HG02884 (cell line): ENCODE measurements around the gene ZNF710.
"Not testable (repeated sequence)": the region's sequence is repeated elsewhere in the genome, so short reads cannot be mapped to it uniquely, and the experiment has no call there.

Source experiments
- ATAC-seq: cut with Tn5 transposase; IDR thresholded peaks from one replicate; pipeline ENCODE4 v1.9.1; 2021; ENCODE audit warnings: mild to moderate bottlenecking, moderate library complexity; ENCODE audit not compliant: unreplicated experiment

The ZNF710 gene, protein sequence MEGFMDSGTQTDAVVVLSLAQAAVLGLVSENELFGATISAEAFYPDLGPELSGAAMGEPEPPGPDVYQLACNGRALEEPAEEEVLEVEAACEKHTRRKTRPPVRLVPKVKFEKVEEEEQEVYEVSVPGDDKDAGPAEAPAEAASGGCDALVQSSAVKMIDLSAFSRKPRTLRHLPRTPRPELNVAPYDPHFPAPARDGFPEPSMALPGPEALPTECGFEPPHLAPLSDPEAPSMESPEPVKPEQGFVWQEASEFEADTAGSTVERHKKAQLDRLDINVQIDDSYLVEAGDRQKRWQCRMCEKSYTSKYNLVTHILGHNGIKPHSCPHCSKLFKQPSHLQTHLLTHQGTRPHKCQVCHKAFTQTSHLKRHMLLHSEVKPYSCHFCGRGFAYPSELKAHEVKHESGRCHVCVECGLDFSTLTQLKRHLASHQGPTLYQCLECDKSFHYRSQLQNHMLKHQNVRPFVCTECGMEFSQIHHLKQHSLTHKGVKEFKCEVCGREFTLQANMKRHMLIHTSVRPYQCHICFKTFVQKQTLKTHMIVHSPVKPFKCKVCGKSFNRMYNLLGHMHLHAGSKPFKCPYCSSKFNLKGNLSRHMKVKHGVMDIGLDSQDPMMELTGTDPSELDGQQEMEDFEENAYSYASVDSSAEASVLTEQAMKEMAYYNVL

DNA sequence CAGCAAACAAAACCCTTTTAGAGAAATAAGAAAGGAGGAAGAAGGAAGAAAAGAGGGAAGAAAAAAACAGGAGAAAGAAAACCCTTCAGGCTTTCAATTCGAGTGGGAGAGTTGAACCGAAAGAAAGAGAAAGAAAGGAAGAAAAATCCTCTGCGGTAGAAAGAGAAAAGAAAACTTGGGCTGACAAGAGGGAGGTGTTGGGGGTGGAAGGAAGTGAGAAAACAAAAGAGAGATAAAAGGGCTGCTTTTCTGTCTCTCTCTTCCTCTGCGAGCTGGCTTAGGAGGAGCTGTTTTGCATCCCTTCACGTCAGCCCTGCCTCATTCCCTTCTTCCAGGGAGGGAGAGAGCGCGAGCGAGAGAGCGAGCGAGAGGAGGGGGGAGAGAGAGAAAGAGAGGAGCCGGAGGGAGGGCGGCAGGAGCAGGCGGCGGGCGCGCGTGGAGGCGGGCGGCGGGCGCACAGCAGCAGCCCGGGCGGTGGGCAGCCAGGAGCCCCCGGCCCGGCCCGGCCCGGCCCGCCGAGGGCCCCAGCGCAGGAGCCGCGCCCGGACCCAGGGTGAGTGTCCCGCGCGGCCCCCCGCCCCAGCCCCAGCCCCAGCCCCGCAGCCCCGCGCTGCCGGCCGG lies at the start of gene ZNF710:
Gene ZNF710 (plus strand): TSS at position 263 of the 621 bp plus-strand sequence. CDS start 65,814 bp downstream, outside the sequence.
- no peak for ATAC-seq

DNA sequence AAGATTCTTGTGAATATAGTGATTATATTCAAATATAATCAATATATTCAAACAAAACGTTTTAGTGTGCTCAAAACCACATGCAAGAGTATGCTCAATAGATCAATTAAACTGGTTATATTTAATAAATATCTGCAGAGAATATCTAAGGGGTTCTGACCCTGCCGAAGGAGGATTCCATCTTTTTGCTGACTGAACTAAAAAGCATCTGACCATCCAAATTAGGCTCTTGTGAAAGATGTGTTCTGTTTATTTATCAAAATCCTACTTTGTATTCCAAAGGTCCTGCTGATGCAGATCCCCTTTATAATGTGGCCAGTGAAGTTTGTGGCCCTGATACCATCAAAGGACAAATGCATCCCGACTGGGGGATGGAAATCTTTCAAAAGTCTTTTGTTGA lies 46.6 kb upstream of the ZNF710 start:
- no peak for ATAC-seq

DNA sequence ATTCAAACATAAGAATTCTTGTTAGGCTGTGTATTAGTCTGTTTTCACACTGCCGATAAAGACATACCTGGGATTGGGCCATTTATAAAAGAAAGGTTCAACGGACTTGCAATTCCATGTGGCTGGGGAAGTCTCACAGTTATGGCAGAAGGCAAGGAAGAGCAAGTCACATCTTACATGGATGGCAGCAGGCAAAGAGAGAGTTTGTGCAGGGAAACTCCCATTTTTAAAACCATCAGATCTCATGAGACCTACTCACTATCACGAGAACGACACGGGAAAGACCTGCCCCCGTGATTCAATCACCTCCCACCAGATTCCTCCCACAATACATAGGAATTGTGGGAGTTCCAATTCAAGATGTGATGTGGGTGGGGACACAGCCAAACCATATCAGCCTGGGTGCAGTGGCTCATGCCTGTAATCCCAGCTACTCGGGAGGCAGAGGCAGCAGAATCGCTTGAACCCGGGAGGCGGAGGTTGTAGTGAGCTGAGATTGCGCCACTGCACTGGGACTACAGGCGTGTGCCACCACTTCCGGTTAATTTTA lies 45.6 kb upstream of the ZNF710 start:
- ATAC-seq: not testable (repeated sequence)

GRCh38 chr15:89958107-89958805 lies 42.9 kb upstream of the ZNF710 start:
- no peak for ATAC-seq

DNA sequence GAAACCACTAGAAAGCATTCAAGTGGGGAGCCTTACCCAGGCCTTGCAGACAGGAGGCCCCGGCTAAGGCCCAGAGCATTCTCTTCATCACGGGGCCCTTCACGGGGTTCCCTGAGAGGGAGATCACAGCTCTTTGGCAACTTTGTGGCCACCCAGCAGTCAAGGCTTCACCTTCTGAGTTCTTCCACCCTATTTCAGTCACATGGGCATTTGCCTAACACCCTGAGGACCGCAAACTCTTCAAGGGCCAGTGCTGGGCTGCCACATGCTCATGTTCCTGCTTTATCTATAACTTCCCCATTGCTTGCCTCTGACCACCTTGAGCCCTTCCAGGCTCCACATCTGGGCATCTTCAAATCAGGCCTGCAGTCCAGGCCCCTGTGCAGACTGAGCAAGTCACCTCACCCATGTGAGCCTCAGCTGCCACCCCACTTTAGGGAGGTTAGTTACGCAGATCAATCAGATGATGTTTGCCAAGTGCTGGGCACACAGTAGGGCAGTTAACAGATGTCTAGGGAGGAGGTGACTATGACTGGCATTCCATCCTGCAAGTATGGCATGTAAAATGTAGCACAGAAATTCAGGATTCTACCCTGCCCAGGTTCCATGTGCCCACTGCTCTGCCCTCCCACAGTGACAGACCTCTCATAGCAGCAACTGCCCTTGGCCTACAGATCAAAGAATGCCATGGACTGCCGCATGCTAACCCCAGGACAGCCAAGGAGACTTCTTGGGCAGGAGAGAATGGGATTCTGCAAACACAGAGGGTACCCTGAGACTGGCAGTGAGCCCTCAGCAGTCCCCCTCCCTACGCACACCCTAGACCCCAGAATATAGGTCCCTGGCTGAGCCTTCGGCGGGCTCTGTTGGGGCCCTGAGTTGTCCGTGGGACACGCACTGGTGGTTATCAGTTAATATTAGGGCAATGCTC lies 37.6 kb upstream of the ZNF710 start:
- ATAC-seq: no peak

- no peak for ATAC-seq
These were observed 36.7 kb upstream of the ZNF710 start for GRCh38 chr15:89964232-89964954.

DNA sequence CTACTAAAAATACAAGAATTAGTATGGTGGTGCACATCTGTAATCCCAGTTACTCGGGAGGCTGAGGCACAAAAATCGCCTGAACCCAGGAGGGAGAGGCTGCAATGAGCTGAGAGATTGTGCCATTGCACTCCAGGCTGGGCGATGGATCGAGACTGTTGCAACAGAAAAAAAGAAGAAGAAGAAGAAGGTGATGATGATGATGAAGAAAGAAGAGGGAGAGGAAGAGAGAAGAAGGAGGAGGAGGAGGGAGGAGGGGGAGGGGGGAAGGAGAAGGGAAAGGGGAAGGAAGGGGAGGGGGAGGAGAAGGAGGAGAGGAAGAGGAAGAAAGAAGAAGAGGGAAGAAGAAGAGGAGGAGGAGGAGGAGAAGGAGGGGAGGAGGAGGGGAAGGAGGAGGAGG lies 33.2 kb upstream of the ZNF710 start:
- ATAC-seq: no peak

GRCh38 chr15:89971592-89971997 lies 29.5 kb upstream of the ZNF710 start:
- peak; percentile 63 for ATAC-seq

GRCh38 chr15:89972085-89972484 lies 29.0 kb upstream of the ZNF710 start:
- ATAC-seq: no peak

GRCh38 chr15:89975482-89976245 lies 25.5 kb upstream of the ZNF710 start:
- ATAC-seq: no peak

GRCh38 chr15:89976246-89976600 lies 24.9 kb upstream of the ZNF710 start:
- ATAC-seq: no peak

- ATAC-seq: not testable (repeated sequence)
These were observed 23.3 kb upstream of the ZNF710 start for GRCh38 chr15:89977836-89978235.

GRCh38 chr15:89978914-89979313 lies 22.2 kb upstream of the ZNF710 start:
- ATAC-seq: no peak

GRCh38 chr15:89980896-89981295 lies 20.2 kb upstream of the ZNF710 start:
- ATAC-seq: no peak

GRCh38 chr15:89982315-89983055 lies 18.6 kb upstream of the ZNF710 start:
- ATAC-seq: no peak

DNA sequence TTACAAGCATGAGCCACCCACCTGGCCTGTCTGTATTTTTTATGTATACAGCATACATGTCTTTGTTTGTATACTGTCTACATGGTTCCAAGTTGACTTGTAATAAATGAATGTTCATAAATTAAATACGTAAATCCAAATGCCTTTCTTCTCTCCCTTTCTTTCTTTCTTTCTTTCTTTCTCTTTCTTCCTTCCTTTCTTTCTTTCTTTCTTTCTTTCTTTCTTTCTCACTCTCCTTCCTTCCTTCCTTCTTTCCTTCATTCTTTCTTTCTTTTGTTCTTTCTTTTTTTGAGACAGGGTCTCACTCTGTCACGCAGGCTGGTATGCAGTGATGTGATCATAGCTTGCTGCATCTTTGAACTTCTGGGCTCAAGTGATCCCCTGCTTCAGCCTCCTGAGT lies 17.1 kb upstream of the ZNF710 start:
- ATAC-seq: no peak

GRCh38 chr15:89984421-89985010 lies 16.6 kb upstream of the ZNF710 start:
- no peak for ATAC-seq
